ENCODE measurements around the gene OGG1. TPM values are rescaled to one million over a fixed set of nuclear protein-coding genes. Genes with fewer than 3 reads are reported as not detected.
A peak's percentile ranks its signal among the peaks of the same experiment; 100 is the strongest.

OGG1 gene
- total and polyA plus RNA-seq, 2 donors, result 16.6 to 20.7 TPM

- Histone ChIP-seq H3K4me3 (ENCODE audit: low read length in 2 of 2) (no peak overlapping the region), H3K36me3 (ENCODE audit: control insufficient read depth in 2 of 2, insufficient read depth in 2 of 2, low read length in 1 of 2) (peaks cover 22 to 26% of the 10 kb centered on the region in 2 donors), H3K27me3 (ENCODE audit: control insufficient read depth in 2 of 2, insufficient read depth in 1 of 2, low read length in 1 of 2) (no peaks in the 10 kb centered on the region), H3K4me1 (ENCODE audit: control insufficient read depth in 2 of 2, insufficient read depth in 2 of 2, low read length in 2 of 2) (peaks cover 27 to 44% of the 10 kb centered on the region in 2 donors), H3K27ac (ENCODE audit: low read depth in 1 of 2, low read length in 1 of 2) (peak overlapping the region in 1 of 2 donors; percentile 37), H3K9me3 (ENCODE audit: control insufficient read depth in 2 of 2, insufficient read depth in 1 of 2, low read length in 1 of 2) (no peaks in the 10 kb centered on the region)
- no peak for DNase-seq (ENCODE audit: low read depth in 6 of 9, low spot score in 9 of 9)
- 98% methylated on average over 1 of the region's 1 CpG for WGBS
Observed at GRCh38 chr3:9777694-9778021, 27.9 kb downstream of the OGG1 start.

GRCh38 chr3:9778143-9779074, 28.7 kb downstream of the OGG1 start:
- Histone ChIP-seq H3K4me3 (ENCODE audit: low read length in 2 of 2) (no peak overlapping the region), H3K27ac (ENCODE audit: low read depth in 1 of 2, low read length in 1 of 2) (no peak overlapping the region), H3K4me1 (ENCODE audit: control insufficient read depth in 2 of 2, insufficient read depth in 2 of 2, low read length in 2 of 2) (peaks cover 27 to 44% of the 10 kb centered on the region in 2 donors), H3K9me3 (ENCODE audit: control insufficient read depth in 2 of 2, insufficient read depth in 1 of 2, low read length in 1 of 2) (no peaks in the 10 kb centered on the region), H3K27me3 (ENCODE audit: control insufficient read depth in 2 of 2, insufficient read depth in 1 of 2, low read length in 1 of 2) (no peaks in the 10 kb centered on the region), H3K36me3 (ENCODE audit: control insufficient read depth in 2 of 2, insufficient read depth in 2 of 2, low read length in 1 of 2) (peaks cover 25 to 29% of the 10 kb centered on the region in 2 donors)
- 95% methylated on average over 5 of the region's 5 CpGs for WGBS
- DNase-seq (ENCODE audit: low read depth in 6 of 9, low spot score in 9 of 9), result no peak

- no peak overlapping the region for H3K27ac ChIP-seq (ENCODE audit: low read depth in 1 of 2, low read length in 1 of 2)
- no peak overlapping the region for H3K4me3 ChIP-seq (ENCODE audit: low read length in 2 of 2)
- 32% methylated on average over 6 of the region's 6 CpGs for WGBS
- no peak for DNase-seq (ENCODE audit: low read depth in 6 of 9, low spot score in 9 of 9)
- no peaks in the 10 kb centered on the region for H3K27me3 ChIP-seq (ENCODE audit: control insufficient read depth in 2 of 2, insufficient read depth in 1 of 2, low read length in 1 of 2)
- H3K4me1 ChIP-seq (ENCODE audit: control insufficient read depth in 2 of 2, insufficient read depth in 2 of 2, low read length in 2 of 2), result peaks cover 27 to 44% of the 10 kb centered on the region in 2 donors
- no peaks in the 10 kb centered on the region for H3K9me3 ChIP-seq (ENCODE audit: control insufficient read depth in 2 of 2, insufficient read depth in 1 of 2, low read length in 1 of 2)
- H3K36me3 ChIP-seq (ENCODE audit: control insufficient read depth in 2 of 2, insufficient read depth in 2 of 2, low read length in 1 of 2), result peaks cover 31 to 36% of the 10 kb centered on the region in 2 donors
Observed at GRCh38 chr3:9779075-9779593, 29.4 kb downstream of the OGG1 start.

DNA sequence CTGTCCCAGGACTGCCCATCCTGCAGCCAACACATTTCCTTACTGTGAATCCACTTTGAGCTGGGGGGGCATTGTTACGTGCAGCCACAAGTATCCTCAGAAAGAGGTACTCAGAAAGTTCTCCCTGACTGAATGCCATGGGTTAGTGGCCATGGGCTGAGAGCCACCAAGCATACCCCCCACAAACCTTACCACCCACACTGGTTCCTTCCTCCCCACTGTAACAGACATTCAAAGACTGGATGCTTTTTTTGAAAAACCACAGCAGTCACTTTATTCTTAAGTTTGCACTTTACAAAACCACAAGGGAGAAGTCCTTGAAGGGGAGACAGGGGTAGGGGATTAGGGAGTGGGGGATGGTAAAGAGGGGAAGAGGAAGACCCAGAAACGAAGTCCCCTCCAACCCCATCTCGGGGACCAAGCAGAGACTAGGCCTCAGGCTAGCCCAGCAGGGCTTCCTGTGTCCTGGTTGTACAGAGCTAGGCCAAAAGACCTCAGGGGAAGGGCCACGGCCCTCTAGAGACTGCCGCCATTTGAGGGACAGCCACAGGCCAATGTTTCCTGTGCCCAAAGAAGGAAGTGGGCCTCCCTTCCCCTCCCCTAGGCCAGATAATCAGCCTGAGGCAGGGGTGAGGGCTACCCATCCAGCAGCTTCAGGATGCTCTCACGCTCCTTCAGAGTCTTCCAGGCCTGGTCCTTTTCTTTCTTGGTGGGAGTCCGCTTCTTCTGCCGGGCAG, 30.1 kb downstream of the OGG1 start:
- Histone ChIP-seq H3K4me1 (ENCODE audit: control insufficient read depth in 2 of 2, insufficient read depth in 2 of 2, low read length in 2 of 2) (peaks cover 27 to 44% of the 10 kb centered on the region in 2 donors), H3K9me3 (ENCODE audit: control insufficient read depth in 2 of 2, insufficient read depth in 1 of 2, low read length in 1 of 2) (no peaks in the 10 kb centered on the region), H3K27ac (ENCODE audit: low read depth in 1 of 2, low read length in 1 of 2) (peak overlapping the region; percentile 62 to 74), H3K4me3 (ENCODE audit: low read length in 2 of 2) (peak overlapping the region in 1 of 2 donors; percentile 2), H3K36me3 (ENCODE audit: control insufficient read depth in 2 of 2, insufficient read depth in 2 of 2, low read length in 1 of 2) (peaks cover 35 to 41% of the 10 kb centered on the region in 2 donors), H3K27me3 (ENCODE audit: control insufficient read depth in 2 of 2, insufficient read depth in 1 of 2, low read length in 1 of 2) (no peaks in the 10 kb centered on the region)
- 27% methylated on average over 8 of the region's 8 CpGs for WGBS
- DNase-seq (ENCODE audit: low read depth in 6 of 9, low spot score in 9 of 9), result peak in 6 of 9 donors; percentile 38 to 85 (median 54)

DNA sequence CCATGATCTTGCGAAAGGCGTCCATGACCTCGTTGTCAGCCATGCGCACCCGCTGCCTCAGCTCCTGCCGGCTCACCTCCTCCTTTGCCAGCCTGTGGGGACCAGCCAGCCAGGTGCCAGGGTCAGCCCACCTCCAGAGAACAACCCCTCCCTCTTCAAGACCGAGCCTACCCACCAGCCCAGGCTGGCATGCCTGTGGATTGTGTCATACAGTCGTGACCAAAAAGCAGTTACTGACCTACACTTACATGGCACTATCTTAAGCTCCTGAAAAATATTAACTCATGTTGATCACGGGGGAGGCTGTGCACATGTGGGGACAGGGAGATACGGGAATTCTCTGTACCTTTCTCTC, 30.7 kb downstream of the OGG1 start:
- Histone ChIP-seq H3K27me3 (ENCODE audit: control insufficient read depth in 2 of 2, insufficient read depth in 1 of 2, low read length in 1 of 2) (no peaks in the 10 kb centered on the region), H3K36me3 (ENCODE audit: control insufficient read depth in 2 of 2, insufficient read depth in 2 of 2, low read length in 1 of 2) (peaks cover 40 to 47% of the 10 kb centered on the region in 2 donors), H3K4me1 (ENCODE audit: control insufficient read depth in 2 of 2, insufficient read depth in 2 of 2, low read length in 2 of 2) (peaks cover 27 to 44% of the 10 kb centered on the region in 2 donors), H3K4me3 (ENCODE audit: low read length in 2 of 2) (no peak overlapping the region), H3K9me3 (ENCODE audit: control insufficient read depth in 2 of 2, insufficient read depth in 1 of 2, low read length in 1 of 2) (no peaks in the 10 kb centered on the region), H3K27ac (ENCODE audit: low read depth in 1 of 2, low read length in 1 of 2) (peak overlapping the region; percentile 62 to 74)
- WGBS, result 58% methylated on average over 10 of the region's 10 CpGs
- DNase-seq (ENCODE audit: low read depth in 6 of 9, low spot score in 9 of 9), result no peak

GRCh38 chr3:9780910-9781309, 31.2 kb downstream of the OGG1 start:
- Histone ChIP-seq H3K9me3 (ENCODE audit: control insufficient read depth in 2 of 2, insufficient read depth in 1 of 2, low read length in 1 of 2) (no peaks in the 10 kb centered on the region), H3K4me1 (ENCODE audit: control insufficient read depth in 2 of 2, insufficient read depth in 2 of 2, low read length in 2 of 2) (peaks cover 27 to 44% of the 10 kb centered on the region in 2 donors), H3K4me3 (ENCODE audit: low read length in 2 of 2) (no peak overlapping the region), H3K36me3 (ENCODE audit: control insufficient read depth in 2 of 2, insufficient read depth in 2 of 2, low read length in 1 of 2) (peaks cover 44 to 50% of the 10 kb centered on the region in 2 donors), H3K27ac (ENCODE audit: low read depth in 1 of 2, low read length in 1 of 2) (peak overlapping the region in 1 of 2 donors; percentile 18), H3K27me3 (ENCODE audit: control insufficient read depth in 2 of 2, insufficient read depth in 1 of 2, low read length in 1 of 2) (no peaks in the 10 kb centered on the region)
- DNase-seq (ENCODE audit: low read depth in 6 of 9, low spot score in 9 of 9), result no peak
- WGBS, result 97% methylated on average over 4 of the region's 4 CpGs

GRCh38 chr3:9781551-9781950, 31.8 kb downstream of the OGG1 start:
- Histone ChIP-seq H3K36me3 (ENCODE audit: control insufficient read depth in 2 of 2, insufficient read depth in 2 of 2, low read length in 1 of 2) (peaks cover 49 to 56% of the 10 kb centered on the region in 2 donors), H3K27me3 (ENCODE audit: control insufficient read depth in 2 of 2, insufficient read depth in 1 of 2, low read length in 1 of 2) (no peaks in the 10 kb centered on the region), H3K4me1 (ENCODE audit: control insufficient read depth in 2 of 2, insufficient read depth in 2 of 2, low read length in 2 of 2) (peaks cover 27 to 44% of the 10 kb centered on the region in 2 donors), H3K9me3 (ENCODE audit: control insufficient read depth in 2 of 2, insufficient read depth in 1 of 2, low read length in 1 of 2) (no peaks in the 10 kb centered on the region), H3K27ac (ENCODE audit: low read depth in 1 of 2, low read length in 1 of 2) (no peak overlapping the region), H3K4me3 (ENCODE audit: low read length in 2 of 2) (no peak overlapping the region)
- 67% methylated on average over 1 of the region's 1 CpG for WGBS
- DNase-seq (ENCODE audit: low read depth in 6 of 9, low spot score in 9 of 9), result no peak

DNA sequence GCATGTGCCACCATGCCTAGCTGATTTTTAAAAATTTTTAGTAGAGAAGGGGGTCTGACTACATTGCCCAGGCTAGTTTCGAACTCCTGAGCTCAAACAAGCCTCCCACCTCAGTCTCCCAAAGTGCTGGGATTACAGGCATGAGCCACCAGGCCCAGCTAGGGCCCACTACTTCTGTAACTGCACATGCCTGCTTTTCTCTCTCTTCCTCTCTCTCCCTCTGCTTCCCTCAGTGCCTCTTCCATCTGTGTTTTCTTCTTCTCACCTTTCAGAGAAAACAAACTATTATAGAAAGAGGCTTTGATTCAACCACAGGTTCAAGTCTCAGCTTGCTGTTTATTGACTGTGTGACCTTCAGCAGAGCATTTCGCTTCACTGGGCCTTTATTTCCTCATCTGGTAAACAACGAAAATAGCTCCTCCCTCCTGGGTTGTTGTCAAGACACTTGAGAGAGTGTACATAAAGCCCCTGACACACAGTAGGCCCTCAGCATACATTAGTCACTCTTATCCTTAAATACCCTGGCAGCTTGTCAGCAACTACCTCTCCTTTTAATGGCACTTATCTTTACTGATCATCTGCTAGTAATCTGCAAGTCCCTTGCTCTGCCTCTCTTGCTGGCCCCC, 32.3 kb downstream of the OGG1 start:
- Histone ChIP-seq H3K36me3 (ENCODE audit: control insufficient read depth in 2 of 2, insufficient read depth in 2 of 2, low read length in 1 of 2) (peaks cover 54 to 56% of the 10 kb centered on the region in 2 donors), H3K4me1 (ENCODE audit: control insufficient read depth in 2 of 2, insufficient read depth in 2 of 2, low read length in 2 of 2) (peaks cover 27 to 44% of the 10 kb centered on the region in 2 donors), H3K4me3 (ENCODE audit: low read length in 2 of 2) (no peak overlapping the region), H3K27ac (ENCODE audit: low read depth in 1 of 2, low read length in 1 of 2) (peak overlapping the region in 1 of 2 donors; percentile 18), H3K27me3 (ENCODE audit: control insufficient read depth in 2 of 2, insufficient read depth in 1 of 2, low read length in 1 of 2) (no peaks in the 10 kb centered on the region), H3K9me3 (ENCODE audit: control insufficient read depth in 2 of 2, insufficient read depth in 1 of 2, low read length in 1 of 2) (no peaks in the 10 kb centered on the region)
- no peak for DNase-seq (ENCODE audit: low read depth in 6 of 9, low spot score in 9 of 9)
- WGBS, result 92% methylated on average over 3 of the region's 3 CpGs
